ENCODE data around the gene CENPF.

DNA sequence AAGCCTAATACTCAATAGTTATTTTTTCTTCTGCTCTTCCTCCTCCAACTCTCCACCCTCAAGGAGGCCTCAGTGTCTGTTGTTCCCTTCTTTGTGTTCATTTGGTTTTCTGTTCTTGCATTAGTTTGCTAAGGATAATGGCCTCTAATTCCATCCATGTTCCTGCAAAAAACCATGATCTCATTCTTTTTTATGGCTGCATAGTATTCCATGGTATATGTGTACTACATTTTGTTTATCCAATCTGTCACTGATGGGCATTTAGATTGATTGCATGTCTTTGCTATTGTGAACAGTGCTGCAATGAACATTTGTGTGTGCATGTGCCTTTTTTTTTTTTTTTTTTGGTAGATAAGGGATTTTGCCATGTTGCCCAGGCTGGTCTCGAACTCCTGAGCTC, 6.7 kb downstream of the CENPF start:
- TF ChIP-seq, protein P1, sequence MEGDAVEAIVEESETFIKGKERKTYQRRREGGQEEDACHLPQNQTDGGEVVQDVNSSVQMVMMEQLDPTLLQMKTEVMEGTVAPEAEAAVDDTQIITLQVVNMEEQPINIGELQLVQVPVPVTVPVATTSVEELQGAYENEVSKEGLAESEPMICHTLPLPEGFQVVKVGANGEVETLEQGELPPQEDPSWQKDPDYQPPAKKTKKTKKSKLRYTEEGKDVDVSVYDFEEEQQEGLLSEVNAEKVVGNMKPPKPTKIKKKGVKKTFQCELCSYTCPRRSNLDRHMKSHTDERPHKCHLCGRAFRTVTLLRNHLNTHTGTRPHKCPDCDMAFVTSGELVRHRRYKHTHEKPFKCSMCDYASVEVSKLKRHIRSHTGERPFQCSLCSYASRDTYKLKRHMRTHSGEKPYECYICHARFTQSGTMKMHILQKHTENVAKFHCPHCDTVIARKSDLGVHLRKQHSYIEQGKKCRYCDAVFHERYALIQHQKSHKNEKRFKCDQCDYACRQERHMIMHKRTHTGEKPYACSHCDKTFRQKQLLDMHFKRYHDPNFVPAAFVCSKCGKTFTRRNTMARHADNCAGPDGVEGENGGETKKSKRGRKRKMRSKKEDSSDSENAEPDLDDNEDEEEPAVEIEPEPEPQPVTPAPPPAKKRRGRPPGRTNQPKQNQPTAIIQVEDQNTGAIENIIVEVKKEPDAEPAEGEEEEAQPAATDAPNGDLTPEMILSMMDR (IDR thresholded peaks at IDR 0.05): no peak
- no peak for TF ChIP-seq POLR2A (IDR thresholded peaks at IDR 0.05)
